AG09309 (cell line): ENCODE measurements around the gene SORCS3.

Source experiments
- DNase-seq: peaks from one replicate; pipeline ENCODE4 v3.0.0-alpha.2; 2010; ENCODE audit warnings: low read depth
- H3K4me3 ChIP-seq: 2 replicates; pipeline ENCODE4 v1.5.1; 2011; ENCODE audit warnings: mild to moderate bottlenecking, low read depth, low read length, moderate library complexity; ENCODE audit not compliant: control insufficient read depth
- TF ChIP-seq, protein P1 (sequence below): IDR thresholded peaks from 2 replicates; pipeline ENCODE4 v1.5.1; 2011; ENCODE audit warnings: mild to moderate bottlenecking, low read depth, low read length, inconsistent platforms; ENCODE audit not compliant: insufficient read depth, control insufficient read depth; ENCODE audit errors: missing control alignments

Gene SORCS3

DNA sequence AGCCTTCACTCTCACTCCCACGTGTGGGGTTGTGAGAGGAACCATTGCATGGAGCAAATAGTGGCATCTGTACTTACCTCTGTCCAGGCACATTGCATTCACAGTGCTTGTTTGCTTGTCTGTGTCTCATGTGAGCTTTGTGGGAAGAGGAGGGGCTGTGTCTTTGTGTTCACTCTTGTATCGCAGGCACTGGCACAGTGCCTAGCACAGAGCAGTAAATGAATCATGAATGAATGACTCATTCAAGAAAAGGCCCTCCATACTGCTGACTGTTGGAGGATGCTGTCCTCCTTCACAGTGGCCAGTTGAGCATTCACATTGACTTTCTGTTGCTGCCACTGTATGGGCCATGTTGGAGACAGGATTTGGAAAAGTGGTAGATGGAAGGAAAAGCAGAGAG lies 125.3 kb downstream of the SORCS3 start:
- DNase-seq = no peak
- H3K4me3 ChIP-seq = no peak overlapping the region
- TF ChIP-seq, protein P1, sequence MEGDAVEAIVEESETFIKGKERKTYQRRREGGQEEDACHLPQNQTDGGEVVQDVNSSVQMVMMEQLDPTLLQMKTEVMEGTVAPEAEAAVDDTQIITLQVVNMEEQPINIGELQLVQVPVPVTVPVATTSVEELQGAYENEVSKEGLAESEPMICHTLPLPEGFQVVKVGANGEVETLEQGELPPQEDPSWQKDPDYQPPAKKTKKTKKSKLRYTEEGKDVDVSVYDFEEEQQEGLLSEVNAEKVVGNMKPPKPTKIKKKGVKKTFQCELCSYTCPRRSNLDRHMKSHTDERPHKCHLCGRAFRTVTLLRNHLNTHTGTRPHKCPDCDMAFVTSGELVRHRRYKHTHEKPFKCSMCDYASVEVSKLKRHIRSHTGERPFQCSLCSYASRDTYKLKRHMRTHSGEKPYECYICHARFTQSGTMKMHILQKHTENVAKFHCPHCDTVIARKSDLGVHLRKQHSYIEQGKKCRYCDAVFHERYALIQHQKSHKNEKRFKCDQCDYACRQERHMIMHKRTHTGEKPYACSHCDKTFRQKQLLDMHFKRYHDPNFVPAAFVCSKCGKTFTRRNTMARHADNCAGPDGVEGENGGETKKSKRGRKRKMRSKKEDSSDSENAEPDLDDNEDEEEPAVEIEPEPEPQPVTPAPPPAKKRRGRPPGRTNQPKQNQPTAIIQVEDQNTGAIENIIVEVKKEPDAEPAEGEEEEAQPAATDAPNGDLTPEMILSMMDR = no peak

- DNase-seq = no peak
- H3K4me3 ChIP-seq = no peak overlapping the region
- TF ChIP-seq, protein P1 = no peak
These were observed 126.2 kb downstream of the SORCS3 start for GRCh38 chr10:104767282-104767681.

GRCh38 chr10:104767745-104768144 lies 126.7 kb downstream of the SORCS3 start:
- TF ChIP-seq, protein P1 = no peak

DNA sequence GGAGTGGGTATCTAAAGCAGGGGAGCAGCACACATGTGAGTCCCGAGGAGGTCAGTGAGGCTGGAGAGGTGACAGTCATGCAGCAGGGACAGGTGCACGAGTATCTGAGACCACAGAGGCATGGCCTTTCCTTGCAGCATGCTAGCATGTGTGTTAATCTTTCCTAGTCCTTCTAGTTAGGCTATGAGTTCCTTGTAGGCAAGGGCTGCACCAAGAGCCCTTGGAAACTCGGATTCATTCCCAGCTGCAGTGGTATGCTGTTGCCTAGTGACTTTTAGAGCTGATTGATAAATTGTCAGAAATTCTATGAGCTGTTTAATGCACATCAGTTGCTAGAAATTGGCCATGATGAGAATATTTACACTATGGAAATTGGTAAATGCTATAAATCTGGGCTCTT lies 132.0 kb downstream of the SORCS3 start:
- no peak overlapping the region for H3K4me3 ChIP-seq
- DNase-seq = no peak
- TF ChIP-seq, protein P1 = no peak

More at GRCh38 chr10:104767745-104768144, 126.7 kb downstream of the SORCS3 start:
- H3K4me3 ChIP-seq = no peak overlapping the region
- DNase-seq = no peak

DNA sequence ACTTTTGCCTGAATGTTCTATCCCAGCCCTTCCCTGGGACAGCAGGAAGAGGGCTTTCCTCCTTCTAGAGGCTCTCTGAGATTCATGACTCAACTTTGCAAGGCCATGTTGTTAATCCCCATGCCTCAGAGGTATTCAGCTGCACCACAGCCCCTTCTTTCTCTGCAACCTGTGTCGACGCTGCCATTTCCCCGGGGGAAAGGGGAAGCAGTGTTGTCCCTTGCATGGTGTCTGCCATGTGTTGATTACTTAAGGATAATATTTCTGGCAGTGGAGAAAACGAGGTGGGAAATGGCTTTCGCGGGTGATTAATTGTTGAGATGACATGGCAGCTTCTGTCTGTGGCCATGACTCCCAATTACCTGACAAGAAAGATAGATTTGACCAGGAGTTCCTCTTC lies 133.1 kb downstream of the SORCS3 start:
- TF ChIP-seq, protein P1 = no peak
- H3K4me3 ChIP-seq = no peak overlapping the region
- no peak for DNase-seq

- TF ChIP-seq, protein P1 = no peak
- H3K4me3 ChIP-seq = no peak overlapping the region
- no peak for DNase-seq
These were observed 136.2 kb downstream of the SORCS3 start for GRCh38 chr10:104777086-104777799.
